ENCODE measurements around the gene HCN2. TPM values are rescaled to one million over a fixed set of nuclear protein-coding genes. Genes with fewer than 3 reads are reported as not detected.

Gene HCN2
- total RNA-seq, 2 experiments from 2014 or later = 0.48 to 0.53 TPM

DNA sequence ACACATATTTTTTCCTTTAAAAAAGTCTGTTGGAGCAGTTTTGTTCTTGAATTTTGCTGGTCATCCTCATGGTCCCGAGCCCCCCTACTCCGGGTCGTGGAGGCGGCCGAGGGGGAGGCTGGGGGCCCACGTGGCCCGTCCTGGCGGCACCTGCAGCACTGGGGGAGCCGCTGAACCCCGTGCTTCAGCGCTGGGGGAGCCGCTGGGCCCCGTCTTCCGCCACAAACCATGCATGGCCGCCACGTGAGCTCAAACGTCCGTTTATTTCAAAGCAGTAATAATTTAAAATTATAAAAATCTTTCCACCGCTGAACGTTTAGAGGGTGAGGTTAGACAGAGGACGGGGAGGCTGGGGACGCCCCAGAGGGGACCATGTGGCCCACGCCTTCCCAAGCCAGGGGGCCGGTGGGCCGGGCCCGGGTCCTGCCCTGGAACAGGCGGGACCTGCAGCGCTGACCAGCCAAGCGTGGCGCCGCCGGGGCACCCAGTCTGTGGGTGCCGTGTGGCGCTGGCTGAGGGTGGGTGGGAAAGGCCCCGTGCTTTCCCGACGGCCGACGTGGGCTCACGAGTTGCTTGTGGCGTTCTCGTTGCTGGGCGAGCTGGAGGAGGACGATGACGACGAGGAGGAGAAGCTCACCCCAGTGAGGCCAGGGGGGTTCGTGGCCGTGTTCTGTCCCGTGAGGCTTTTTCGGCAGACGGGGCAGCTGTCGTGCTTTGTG is 58.0 kb downstream of the HCN2 start:
- ATAC-seq = no peak
- Mint-ChIP-seq H3K27ac (no peak overlapping the region), H3K36me3 (ENCODE audit: low read depth) (peaks cover 18% of the 10 kb centered on the region), H3K9me3 (ENCODE audit: low read depth) (no peaks in the 10 kb centered on the region), H3K4me3 (no peak overlapping the region), H3K27me3 (no peaks in the 10 kb centered on the region), H3K4me1 (no peaks in the 10 kb centered on the region)
- intact Hi-C loops (cut with DNase I, micrococcal nuclease) = no loop called here
- DNase-seq = no peak
- ChIA-PET CTCF (no interaction called here), POLR2A (no interaction called here)

DNA sequence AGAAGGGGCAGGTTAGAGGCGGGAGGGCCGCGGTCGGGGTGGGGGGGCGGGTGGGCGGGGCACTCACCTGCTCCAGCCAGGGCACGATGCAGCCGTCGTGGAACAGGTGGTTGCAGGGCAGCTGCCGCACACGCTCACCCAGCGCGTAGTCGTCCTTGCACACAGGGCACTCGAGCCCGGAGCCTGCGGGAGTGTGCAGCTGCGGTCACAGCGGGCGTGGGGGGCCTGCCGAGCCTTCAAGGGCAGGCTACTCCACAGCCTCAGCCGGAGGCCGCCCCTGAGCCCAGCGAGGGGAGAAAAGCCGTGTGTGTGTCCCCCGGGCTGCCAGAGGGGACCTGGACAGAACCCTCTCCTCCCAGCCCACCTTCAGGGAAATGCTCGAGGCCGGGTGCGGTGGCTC is 58.6 kb downstream of the HCN2 start:
- ATAC-seq = no peak
- peaks cover 22% of the 10 kb centered on the region for H3K36me3 Mint-ChIP-seq (ENCODE audit: low read depth)
- no peaks in the 10 kb centered on the region for H3K27me3 Mint-ChIP-seq
- intact Hi-C loops (cut with DNase I, micrococcal nuclease) = no loop called here
- H3K4me1 Mint-ChIP-seq = no peaks in the 10 kb centered on the region
- DNase-seq = no peak
- ChIA-PET CTCF (no interaction called here), POLR2A (no interaction called here)
- no peak overlapping the region for H3K27ac Mint-ChIP-seq
- H3K9me3 Mint-ChIP-seq (ENCODE audit: low read depth) = no peaks in the 10 kb centered on the region
- H3K4me3 Mint-ChIP-seq = no peak overlapping the region

GRCh38 chr19:648904-649801 is 59.5 kb downstream of the HCN2 start:
- DNase-seq (no peak), ATAC-seq (no peak)
- H3K27ac Mint-ChIP-seq = no peak overlapping the region
- H3K4me3 Mint-ChIP-seq = no peak overlapping the region
- peaks cover 2% of the 10 kb centered on the region for H3K4me1 Mint-ChIP-seq
- ChIA-PET CTCF (no interaction called here), POLR2A (no interaction called here)
- peaks cover 22% of the 10 kb centered on the region for H3K36me3 Mint-ChIP-seq (ENCODE audit: low read depth)
- intact Hi-C loops (cut with DNase I, micrococcal nuclease) = no loop called here
- H3K9me3 Mint-ChIP-seq (ENCODE audit: low read depth) = no peaks in the 10 kb centered on the region
- H3K27me3 Mint-ChIP-seq = no peaks in the 10 kb centered on the region

DNA sequence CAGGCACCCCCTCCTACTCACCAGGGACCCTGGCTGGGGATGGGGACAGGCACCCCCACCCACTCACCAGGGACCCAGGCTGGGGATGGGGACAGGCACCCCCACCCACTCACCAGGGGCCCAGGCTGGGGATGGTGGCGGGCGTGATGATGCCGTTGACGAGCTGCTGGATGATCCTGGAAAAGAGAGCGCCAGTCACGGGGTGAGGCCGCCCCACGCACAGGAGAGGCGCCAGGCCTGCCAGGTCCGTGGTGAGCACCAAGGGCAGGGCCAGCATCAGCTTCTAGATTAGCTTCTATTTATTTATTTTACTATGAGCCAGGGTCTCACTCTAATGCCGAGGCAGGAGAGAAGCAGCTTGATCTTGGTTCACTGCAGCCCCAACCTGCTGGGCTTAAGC is 60.4 kb downstream of the HCN2 start:
- intact Hi-C loops (cut with DNase I, micrococcal nuclease) = no loop called here
- Mint-ChIP-seq H3K36me3 (ENCODE audit: low read depth) (peaks cover 24% of the 10 kb centered on the region), H3K4me3 (no peak overlapping the region), H3K27me3 (no peaks in the 10 kb centered on the region), H3K27ac (no peak overlapping the region), H3K9me3 (ENCODE audit: low read depth) (no peaks in the 10 kb centered on the region), H3K4me1 (peaks cover 7% of the 10 kb centered on the region)
- DNase-seq (no peak), ATAC-seq (no peak)
- ChIA-PET POLR2A (no interaction called here), CTCF (interaction anchor here (0.7 kb wide), 1 partner anchor 26 kb away, joined by 3 read pairs; no protein-coding TSS in a partner anchor)

DNA sequence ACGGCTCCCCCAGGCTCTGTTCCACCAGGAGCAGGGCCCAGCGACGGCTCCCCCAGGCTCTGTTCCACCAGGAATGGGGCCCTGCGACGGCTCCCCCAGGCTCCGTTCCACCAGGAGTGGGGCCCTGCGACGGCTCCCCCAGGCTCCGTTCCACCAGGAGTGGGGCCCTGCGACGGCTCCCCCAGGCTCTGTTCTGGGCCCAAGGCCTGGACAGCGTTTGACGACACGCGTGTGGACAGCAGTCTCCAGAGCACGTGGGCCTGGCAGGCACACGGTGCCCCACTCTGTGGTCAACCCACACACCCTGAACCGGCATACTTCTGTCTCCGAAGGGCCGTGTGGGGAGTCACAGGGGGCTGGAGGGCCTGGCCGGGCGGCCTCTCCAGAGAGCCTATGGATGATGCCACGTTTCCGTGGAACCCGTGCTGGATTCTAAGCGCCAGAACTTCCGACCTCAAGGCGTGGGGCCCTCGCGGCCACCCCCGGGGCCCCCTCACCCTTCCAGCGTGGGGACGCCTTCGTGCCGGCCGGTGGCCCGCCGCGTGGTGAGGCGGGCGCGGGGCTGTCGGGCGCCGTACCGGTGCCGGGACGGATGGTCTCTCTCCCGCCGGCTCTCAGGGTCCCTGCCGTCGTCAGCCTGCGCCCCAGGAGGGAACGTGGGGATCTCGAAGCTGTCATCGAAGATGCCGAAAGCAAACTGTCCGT is 61.6 kb downstream of the HCN2 start:
- Mint-ChIP-seq H3K4me1 (peaks cover 15% of the 10 kb centered on the region), H3K36me3 (ENCODE audit: low read depth) (peaks cover 32% of the 10 kb centered on the region)
- intact Hi-C loops (cut with DNase I, micrococcal nuclease) = no loop called here

DNA sequence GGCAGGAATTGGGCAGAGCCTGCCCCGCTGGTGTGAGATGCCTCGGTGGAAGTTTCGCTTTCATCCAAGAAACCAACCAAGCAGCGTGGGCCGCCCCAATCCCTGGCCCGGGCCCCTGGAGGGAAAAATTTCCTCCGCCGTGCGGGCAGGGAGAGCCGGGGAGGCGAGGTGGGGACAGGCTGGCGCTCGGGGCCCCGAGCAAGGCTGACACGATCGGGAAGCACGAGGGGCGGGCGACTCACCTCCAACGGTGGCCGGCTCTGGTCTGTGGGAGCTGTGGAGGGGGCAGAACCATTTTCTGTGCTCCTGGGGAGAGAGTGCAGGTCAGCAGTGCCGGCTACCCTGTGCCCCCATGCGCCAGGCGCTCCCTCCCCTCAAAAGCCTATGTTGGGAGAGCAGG is 62.3 kb downstream of the HCN2 start:
- Mint-ChIP-seq H3K27me3 (no peaks in the 10 kb centered on the region), H3K36me3 (ENCODE audit: low read depth) (peaks cover 33% of the 10 kb centered on the region), H3K27ac (no peak overlapping the region)

More for the DNA sequence above, 61.6 kb downstream of the HCN2 start:
- Mint-ChIP-seq H3K4me3 (no peak overlapping the region), H3K9me3 (ENCODE audit: low read depth) (no peaks in the 10 kb centered on the region), H3K27ac (no peak overlapping the region), H3K27me3 (no peaks in the 10 kb centered on the region)
- DNase-seq = no peak
- ATAC-seq = no peak
- CTCF ChIA-PET = no interaction called here
- POLR2A ChIA-PET = no interaction called here

GRCh38 chr19:652467-653389 is 63.0 kb downstream of the HCN2 start:
- Mint-ChIP-seq H3K27me3 (no peaks in the 10 kb centered on the region), H3K4me3 (no peak overlapping the region), H3K27ac (no peak overlapping the region), H3K9me3 (ENCODE audit: low read depth) (no peaks in the 10 kb centered on the region), H3K4me1 (peaks cover 24% of the 10 kb centered on the region), H3K36me3 (ENCODE audit: low read depth) (peaks cover 33% of the 10 kb centered on the region)
- intact Hi-C loops (cut with DNase I, micrococcal nuclease) = no loop called here
- no peak for DNase-seq
- ATAC-seq = no peak
- ChIA-PET CTCF (no interaction called here), POLR2A (no interaction called here)

More for the DNA sequence above, 62.3 kb downstream of the HCN2 start:
- DNase-seq = no peak
- ChIA-PET POLR2A (no interaction called here), CTCF (no interaction called here)
- ATAC-seq = no peak
- intact Hi-C loops (cut with DNase I, micrococcal nuclease) = no loop called here
- Mint-ChIP-seq H3K4me1 (peaks cover 19% of the 10 kb centered on the region), H3K4me3 (no peak overlapping the region), H3K9me3 (ENCODE audit: low read depth) (no peaks in the 10 kb centered on the region)

GRCh38 chr19:653425-653824 is 63.7 kb downstream of the HCN2 start:
- Mint-ChIP-seq H3K4me3 (no peak overlapping the region), H3K4me1 (peaks cover 28% of the 10 kb centered on the region), H3K9me3 (ENCODE audit: low read depth) (no peaks in the 10 kb centered on the region), H3K36me3 (ENCODE audit: low read depth) (peaks cover 33% of the 10 kb centered on the region), H3K27me3 (no peaks in the 10 kb centered on the region), H3K27ac (no peak overlapping the region)
- intact Hi-C loops (cut with DNase I, micrococcal nuclease) = no loop called here
- POLR2A ChIA-PET = no interaction called here
- CTCF ChIA-PET = no interaction called here
- ATAC-seq (no peak), DNase-seq (no peak)

- no peak for DNase-seq
- intact Hi-C loops (cut with DNase I, micrococcal nuclease) = loop anchor here in 1 of 2 experiments (2.0 kb wide), 1 partner anchor 73 kb away; no protein-coding TSS in a partner anchor
- H3K36me3 Mint-ChIP-seq (ENCODE audit: low read depth) = peaks cover 28% of the 10 kb centered on the region
- H3K4me3 Mint-ChIP-seq = no peak overlapping the region
- ChIA-PET POLR2A (interaction anchor here (0.5 kb wide), 1 partner anchor 13 kb away, joined by 4 read pairs; no protein-coding TSS in a partner anchor), CTCF (interaction anchor here (0.6 to 1.5 kb wide), 2 partner anchors 14 to 311 kb away, joined by 3 to 4 read pairs; no protein-coding TSS in a partner anchor)
- H3K27ac Mint-ChIP-seq = peak overlapping the region; percentile 51
- H3K27me3 Mint-ChIP-seq = no peaks in the 10 kb centered on the region
- peaks cover 48% of the 10 kb centered on the region for H3K4me1 Mint-ChIP-seq
- no peaks in the 10 kb centered on the region for H3K9me3 Mint-ChIP-seq (ENCODE audit: low read depth)
- ATAC-seq = no peak
Measured at GRCh38 chr19:655691-656090, 66.0 kb downstream of the HCN2 start.

DNA sequence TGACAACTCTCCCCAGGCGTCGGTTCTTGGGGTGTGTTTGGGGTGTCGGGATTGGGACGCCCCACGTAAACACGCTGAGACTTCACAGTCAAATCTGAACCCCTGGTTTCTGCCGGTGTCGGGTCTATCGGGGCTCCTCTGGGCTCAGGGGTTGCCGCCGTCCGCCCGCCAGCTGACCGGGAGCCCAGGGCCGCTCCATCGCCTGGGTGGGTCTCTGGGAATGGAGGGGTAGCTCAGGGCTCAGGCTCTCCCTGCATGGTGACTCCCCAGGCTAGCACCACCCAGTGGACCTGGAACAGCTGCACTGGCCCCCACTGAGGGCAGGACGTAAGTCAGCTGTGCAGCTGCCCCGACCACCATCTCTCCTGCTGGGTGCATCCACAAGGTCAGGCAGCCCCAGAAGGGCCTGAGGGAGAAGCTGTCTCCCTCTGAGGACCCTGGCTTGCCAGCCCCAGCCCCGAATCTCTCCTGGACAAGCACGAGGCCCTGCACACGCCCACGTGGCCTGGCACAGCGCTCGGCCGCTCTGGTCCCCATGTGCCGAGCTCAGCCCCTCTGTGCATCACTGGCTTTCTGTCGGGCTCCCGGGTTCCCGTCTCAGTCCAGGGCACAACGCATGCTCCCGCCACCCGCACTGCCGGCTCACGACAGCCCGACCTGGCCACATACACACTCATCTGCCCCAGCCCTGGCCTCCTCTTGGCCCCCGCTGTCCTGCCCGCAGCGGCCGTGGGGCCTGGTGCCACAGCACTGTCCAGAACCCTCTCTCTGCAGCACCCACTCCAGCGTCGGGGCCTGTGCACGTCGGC is 67.3 kb downstream of the HCN2 start:
- Mint-ChIP-seq H3K9me3 (ENCODE audit: low read depth) (no peaks in the 10 kb centered on the region), H3K4me3 (no peak overlapping the region), H3K27ac (no peak overlapping the region), H3K4me1 (peaks cover 51% of the 10 kb centered on the region), H3K36me3 (ENCODE audit: low read depth) (peaks cover 35% of the 10 kb centered on the region), H3K27me3 (no peaks in the 10 kb centered on the region)
- ChIA-PET CTCF (interaction anchor here (0.6 to 1.0 kb wide), 2 partner anchors 124 to 823 kb away, joined by 3 read pairs; no protein-coding TSS in a partner anchor), POLR2A (interaction anchor here (0.6 kb wide), 1 partner anchor 19 kb away, joined by 3 read pairs; no protein-coding TSS in a partner anchor)
- intact Hi-C loops (cut with DNase I, micrococcal nuclease) = loop anchor here in 1 of 2 experiments (2.0 kb wide), 1 partner anchor 74 kb away; no protein-coding TSS in a partner anchor
- ATAC-seq = no peak
- DNase-seq = no peak

Measured in activated CD4-positive, alpha-beta T cell treated with anti-CD3 and anti-CD28 coated beads for 36 hours (primary cell).